HG02870 (cell line): Measurements from ENCODE around the gene TOM1.

Experiments
- ATAC-seq: cut with Tn5 transposase; IDR thresholded peaks from one replicate; pipeline ENCODE4 v1.9.1; 2021; ENCODE audit warnings: mild to moderate bottlenecking, moderate library complexity; ENCODE audit not compliant: unreplicated experiment

TOM1 gene

DNA sequence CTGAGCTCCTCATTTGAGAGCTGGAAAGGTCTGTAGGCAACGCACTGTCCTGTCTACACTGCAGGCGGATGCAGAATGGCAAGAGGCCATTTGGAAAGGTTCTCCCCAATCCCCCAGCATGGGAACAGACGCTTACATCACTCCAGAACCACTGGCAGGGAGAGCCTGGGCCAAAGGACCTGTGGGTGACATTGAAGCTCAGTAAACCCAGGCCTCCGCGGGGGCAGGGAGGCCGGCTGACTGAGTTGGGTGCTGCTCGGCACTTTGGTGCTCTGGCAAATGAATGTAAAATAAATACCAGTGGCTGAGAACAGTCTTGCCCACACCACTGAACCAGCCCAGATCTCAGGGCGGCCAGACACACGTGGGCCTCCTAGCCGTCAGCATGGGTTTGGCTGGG, 22.4 kb downstream of the TOM1 start:
- no peak for ATAC-seq

GRCh38 chr22:35322893-35323292, 23.2 kb downstream of the TOM1 start:
- ATAC-seq: no peak

DNA sequence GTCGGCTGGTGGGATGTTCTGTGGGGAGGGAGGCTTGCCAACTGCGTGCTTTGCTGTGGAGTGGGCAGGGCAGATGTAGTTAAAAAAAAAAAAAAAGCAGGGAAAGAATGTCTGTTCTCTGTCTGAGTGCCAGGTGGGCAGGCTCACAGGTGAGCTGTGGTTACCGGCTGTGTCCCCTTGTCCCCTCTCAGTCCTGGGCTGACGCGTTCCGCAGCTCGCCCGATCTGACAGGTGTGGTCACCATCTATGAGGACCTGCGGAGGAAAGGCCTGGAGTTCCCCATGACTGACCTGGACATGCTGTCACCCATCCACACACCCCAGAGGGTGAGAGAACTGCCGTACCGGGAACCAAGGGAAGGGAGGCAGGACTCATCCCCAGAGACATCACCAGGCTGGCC, 23.6 kb downstream of the TOM1 start:
- no peak for ATAC-seq

DNA sequence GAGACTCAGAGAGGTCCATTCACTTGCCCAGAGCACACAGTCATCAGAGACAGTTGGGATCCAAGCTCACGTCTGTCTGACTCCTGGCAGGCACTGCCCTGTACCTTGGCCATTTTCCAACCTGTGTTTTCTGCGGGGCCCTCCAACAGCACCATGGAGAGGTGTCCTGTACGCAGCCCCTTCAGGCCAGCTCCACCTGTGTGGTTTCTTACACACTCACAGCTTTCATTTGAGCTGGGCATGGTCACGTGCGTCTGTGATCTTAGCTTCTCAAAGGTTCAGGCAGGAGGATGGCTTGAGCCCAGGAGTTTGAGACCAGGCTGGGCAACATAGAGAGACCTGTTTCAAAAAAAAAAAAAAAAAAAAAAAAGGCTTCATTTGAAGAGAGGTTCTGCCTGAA, 24.4 kb downstream of the TOM1 start:
- no peak for ATAC-seq

DNA sequence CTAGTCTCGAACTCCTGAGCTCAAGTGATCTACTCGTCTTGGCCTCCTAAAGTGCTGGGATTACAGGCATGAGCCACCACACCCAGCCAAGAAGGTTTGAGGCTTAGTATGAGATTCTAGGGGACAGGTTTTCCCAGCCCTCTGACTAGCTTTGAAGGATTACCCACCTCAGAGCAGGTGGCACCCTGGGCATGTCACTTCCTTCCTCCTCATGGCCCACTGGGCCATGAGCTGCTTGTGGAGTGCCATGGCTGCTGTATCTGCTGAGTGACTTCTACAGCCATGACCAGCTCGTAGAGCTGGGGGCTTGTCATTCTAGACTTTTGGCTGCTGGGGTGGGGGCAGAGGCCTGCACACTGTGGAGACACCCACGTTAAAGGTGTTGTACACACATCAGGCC, 25.1 kb downstream of the TOM1 start:
- no peak for ATAC-seq

DNA sequence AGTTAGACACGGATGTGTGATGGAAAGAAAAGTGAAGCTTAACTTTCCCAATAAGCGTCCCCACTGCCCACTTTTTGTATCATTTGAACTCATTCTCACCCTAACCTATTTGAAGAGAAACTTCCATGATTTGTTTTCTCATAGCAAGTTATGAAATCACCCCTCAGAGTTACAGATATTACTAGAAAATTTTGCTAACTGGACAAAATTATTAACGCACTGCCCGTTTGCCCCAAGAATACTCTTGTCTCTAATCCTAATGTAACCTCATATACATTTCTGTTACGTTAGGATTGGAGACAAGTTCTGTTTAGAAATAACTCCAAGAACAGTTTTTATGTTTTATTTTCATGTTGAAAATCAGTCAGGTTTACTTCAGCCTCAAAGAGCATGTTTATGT, 25.5 kb downstream of the TOM1 start:
- no peak for ATAC-seq

DNA sequence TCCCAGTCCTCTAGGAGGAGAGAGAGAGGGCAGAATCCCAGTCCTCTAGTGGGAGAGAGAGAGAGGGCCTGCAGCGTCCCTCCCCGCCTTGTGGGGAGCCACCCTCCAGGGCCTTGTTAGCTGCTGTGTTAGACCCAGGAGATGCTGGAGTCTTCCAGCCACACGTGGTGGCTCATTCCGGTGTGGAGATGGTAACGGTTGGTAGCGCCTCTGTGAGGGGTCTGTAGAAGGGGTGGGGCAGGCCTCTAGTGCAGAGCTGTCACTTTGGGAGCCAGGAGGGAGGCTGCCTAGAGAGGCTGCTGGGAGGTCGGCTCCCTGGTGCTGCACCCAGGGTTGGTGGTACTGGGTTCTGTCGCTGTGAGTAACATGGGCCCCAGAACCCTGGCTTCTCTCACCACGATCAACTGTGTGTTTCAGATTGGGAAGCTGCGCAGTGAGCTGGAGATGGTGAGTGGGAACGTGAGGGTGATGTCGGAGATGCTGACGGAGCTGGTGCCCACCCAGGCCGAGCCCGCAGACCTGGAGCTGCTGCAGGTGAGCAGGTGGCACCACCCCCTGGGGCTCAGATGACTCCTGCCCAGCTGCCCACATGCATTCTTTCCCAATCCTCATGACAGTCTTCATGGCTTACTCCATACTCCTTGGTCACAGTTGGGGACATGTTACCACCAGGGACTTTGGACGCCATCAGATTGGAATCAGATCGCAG, 27.3 kb downstream of the TOM1 start:
- no peak for ATAC-seq

DNA sequence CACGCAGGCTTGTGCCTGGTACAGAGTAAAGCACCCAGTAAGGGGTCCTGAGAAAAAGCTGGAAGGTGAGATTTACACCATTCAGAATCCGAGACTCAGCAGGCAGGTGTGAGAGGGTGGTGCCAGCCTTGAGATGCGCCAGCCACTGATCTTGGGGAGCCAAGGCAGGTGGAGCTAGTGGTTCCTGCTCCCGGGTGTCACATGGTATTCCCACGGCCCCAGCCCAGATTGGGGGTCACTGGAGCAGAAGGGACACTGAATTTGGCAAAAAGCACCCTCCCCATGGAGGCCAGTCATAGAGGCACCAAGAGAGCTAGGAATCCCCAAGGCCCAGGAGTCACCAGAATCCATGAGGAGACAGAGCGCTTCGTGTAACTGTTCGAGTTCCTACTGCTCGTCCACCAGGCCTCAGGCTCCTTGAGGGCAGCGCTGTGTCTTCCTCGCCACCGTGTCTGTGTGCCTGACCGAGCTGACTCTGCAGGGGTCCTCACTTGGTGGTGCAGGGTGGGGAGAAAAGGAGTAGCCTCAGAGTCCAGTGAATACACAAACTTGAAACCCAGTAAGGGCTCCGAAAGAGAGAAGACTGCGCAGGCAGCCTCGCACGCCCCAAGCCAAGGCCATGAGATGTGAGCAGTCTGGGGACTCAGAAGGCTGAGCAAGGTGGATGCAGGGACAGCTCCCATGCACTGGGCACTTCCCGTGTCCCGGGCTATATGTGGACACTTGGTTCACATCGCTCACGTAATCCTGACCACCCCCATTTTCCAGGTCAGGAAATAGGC, 28.2 kb downstream of the TOM1 start:
- no peak for ATAC-seq

- no peak for ATAC-seq
Observed at GRCh38 chr22:35328472-35328885, 28.8 kb downstream of the TOM1 start.

GRCh38 chr22:35329114-35329847, 29.6 kb downstream of the TOM1 start:
- ATAC-seq: no peak

- no peak for ATAC-seq
Observed at GRCh38 chr22:35330258-35330861, 30.7 kb downstream of the TOM1 start.

GRCh38 chr22:35332278-35332677, 32.6 kb downstream of the TOM1 start:
- ATAC-seq: no peak

GRCh38 chr22:35333220-35333619, 33.5 kb downstream of the TOM1 start:
- no peak for ATAC-seq

- no peak for ATAC-seq
Observed at GRCh38 chr22:35334004-35334403, 34.3 kb downstream of the TOM1 start.

DNA sequence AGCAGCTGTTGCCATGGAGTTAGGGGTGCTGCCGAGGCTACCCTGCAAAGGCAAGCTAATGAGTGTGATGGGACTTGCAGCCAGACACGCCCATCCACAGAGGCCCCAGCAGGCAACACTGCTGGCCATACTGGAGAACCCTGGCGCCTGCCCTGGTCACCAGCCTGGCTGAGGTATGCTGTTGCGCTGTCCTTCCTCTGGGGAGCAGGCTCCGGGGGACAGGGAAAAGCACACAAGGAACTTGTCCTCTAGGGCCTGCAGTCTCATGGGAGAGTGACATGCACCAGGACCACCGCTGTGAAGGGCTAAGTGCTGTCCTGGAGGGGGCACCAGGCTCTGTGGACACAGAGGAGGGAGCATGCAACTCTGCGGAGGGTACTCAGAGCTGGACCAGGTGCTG, 35.8 kb downstream of the TOM1 start:
- ATAC-seq: no peak

GRCh38 chr22:35335936-35336781, 36.5 kb downstream of the TOM1 start:
- no peak for ATAC-seq

DNA sequence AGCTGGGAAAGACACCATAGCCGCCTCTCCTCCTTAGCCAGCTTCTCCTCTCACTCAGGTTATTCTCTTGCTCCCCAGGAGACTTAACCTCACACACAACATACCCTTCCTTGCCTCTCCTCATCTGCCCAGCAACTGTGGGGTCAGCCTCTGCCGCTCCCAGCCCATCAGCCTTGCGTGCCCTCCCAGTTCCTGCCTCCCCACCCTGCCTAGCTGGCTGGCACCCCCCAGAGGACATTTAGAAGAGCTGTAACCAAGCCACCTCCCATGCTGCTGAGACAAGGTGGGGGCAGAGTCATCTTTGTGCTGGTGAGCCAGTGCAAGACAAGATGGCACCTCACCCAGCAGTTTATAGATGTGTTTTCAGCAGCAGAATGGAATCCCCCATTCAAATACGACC, 38.2 kb downstream of the TOM1 start:
- ATAC-seq: no peak

DNA sequence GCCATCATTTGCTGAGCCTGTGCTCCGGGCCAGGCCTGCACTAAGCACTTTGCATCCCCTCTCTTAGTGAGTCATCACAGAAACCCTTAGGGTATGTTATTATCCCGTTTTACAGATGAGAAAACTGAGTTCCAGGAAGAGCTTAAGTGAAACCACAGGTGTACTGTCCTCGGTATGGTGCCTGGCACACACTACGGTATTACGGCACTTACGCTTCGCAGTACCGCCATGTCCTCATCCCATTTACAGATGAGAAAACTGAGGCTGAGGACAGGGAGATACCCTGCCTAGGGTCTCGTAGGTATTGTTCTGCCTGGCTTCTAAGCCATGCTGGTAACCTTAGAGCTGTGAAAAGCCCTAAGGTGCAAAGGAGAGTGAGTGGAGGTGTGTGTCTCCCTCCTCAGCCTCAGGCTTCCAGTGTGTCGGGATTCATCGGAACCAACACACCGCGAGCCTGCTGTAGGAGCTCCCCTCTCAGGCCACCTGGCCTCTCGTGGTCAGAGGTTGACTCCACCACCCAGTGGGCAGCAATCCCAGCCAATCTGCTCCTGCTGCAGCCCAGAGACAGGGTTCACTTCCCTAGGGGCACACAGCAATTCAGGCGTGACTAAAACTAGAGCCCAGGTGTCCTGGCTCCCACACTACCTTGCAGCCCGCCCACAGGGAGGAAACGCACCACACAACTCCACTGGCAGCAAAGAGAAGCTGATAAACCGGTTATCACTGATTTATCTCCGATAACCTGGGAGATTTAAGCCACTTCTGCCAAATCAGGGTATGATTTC, 41.6 kb downstream of the TOM1 start:
- no peak for ATAC-seq

GRCh38 chr22:35342390-35342789, 42.7 kb downstream of the TOM1 start:
- ATAC-seq: no peak
